HG02973 (cell line): ENCODE results near the gene DPT.
A peak's percentile ranks its signal among the peaks of the same experiment; 100 is the strongest.

Source experiments
- ATAC-seq: cut with Tn5 transposase; IDR thresholded peaks from one replicate; pipeline ENCODE4 v1.9.1; 2021; ENCODE audit warnings: moderate library complexity; ENCODE audit not compliant: unreplicated experiment

Gene DPT

DNA sequence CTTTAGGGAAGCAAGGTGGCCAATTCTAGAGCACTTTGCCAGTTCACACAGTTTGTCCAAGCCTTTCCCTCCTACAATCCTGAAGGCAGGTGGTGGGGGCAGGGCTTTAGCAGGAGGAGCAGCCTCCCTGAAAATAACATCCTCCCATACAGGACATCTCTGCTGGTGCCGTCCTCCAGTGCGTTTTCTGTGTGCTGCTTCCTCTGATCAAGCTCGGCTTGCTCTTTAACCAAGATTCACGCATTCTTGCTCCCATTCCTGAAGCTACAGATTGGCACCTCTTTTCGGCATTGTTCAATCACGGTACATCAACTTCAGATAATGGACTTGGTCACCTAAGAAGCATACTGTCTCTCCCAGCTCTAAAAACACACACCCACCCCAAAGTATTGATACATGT, 7.5 kb upstream of the DPT start:
- no peak for ATAC-seq

- no peak for ATAC-seq
Observed at GRCh38 chr1:168735974-168736373, 7.0 kb upstream of the DPT start.

GRCh38 chr1:168734946-168735345, 5.9 kb upstream of the DPT start:
- no peak for ATAC-seq

- no peak for ATAC-seq
Observed at GRCh38 chr1:168734271-168734670, 5.3 kb upstream of the DPT start.

DNA sequence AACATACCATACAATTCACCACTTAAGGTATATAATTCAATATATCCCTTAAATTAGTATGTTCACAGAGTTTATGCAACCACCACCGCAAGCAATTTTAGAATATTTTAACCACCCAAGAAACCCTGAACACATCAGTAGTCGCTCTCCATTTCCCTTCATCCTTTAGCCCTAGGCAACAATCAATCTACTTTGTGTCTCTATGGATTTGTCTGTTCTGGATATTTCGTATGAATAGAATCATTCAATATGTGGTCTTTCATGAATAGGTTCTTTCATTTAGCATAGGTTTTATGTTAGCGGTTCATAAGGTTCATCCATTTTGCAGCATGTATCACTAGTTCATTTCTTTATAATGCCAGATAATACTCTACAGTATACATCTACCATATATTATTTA, 4.2 kb upstream of the DPT start:
- no peak for ATAC-seq

DNA sequence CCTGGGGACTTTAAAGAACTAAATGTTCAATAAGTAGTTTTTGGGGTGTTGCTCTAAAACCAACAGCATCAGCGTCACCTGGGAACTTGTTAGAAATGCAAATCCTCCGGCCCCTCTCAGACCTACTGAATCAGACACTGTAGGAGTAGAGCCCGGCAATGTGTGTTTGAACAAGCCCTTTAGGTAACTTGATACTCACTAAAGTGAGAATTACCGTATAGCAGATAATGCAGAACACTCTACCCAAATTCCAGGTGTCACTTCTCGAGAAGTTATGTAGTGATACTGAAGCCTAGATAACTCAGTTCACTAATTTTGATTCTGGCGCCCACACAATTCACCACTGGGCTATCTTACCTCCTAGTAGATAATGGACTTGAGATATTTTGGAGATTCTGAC, 3.7 kb upstream of the DPT start:
- ATAC-seq, result no peak

GRCh38 chr1:168731244-168731953, 2.4 kb upstream of the DPT start:
- ATAC-seq, result no peak

GRCh38 chr1:168729405-168729802, 398 bp upstream of the DPT start:
- ATAC-seq, result no peak

DNA sequence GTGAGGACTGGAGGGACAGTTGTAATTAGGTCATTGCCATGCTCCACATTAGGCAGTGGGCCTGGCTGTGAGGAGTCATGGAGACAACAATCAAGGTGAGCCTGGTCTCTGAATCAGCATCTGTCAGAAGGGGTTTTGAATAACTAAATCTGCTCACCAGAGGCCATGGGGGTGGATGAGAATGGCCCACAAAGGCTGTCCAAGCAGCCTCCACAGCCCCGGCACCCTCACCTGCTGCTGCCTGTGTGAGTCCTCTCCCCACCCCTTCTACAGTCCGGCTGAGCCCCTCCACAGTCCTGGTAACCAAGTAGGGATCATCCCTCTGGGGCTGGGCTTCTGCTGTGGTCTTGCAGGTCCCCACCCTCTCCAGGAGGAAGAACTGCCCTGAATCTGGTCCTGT, 2.3 kb downstream of the DPT start:
- no peak for ATAC-seq

GRCh38 chr1:168726281-168726680, 2.7 kb downstream of the DPT start:
- no peak for ATAC-seq

DNA sequence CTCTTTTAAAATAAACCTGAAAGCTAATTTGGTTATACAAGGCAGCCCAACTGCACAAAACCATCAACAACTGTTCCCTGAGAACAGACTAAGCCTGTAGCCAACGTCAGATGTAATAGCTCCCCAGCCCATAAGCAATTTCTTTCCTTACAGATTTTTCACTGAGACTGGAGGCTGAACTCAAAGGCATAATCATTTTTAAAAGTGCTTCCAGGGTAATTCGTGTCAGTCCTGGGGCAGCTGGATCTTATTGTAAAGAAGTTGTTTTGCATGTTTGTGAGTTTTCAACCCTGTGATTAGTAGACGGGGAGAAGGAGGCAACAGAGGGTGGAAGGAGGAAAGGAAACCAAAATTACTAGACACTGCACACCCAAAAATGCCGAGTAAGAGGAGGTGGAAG, 3.2 kb downstream of the DPT start:
- no peak for ATAC-seq

DNA sequence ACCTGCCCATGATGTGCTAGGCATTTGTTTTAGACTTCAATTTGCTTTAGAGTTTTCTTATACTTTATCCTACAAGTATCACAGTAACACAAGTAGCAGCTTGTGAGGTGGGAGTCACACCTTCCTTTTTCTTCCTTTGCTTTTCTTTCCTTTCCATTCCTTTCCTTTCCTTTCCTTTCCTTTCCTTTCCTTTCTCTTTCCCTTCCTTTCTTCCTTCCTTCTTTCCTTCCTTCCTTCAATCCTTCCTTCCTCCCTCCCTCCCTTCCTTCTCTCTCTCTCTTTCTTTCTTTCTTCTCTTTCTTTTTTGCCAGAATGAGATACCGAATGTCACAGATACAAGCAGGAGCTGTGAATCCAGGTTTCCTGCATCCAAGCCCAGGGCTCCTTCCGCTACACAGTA, 3.9 kb downstream of the DPT start:
- no peak for ATAC-seq

- ATAC-seq, result no peak
Observed at GRCh38 chr1:168723000-168723399, 6.0 kb downstream of the DPT start.

GRCh38 chr1:168720839-168721238, 8.2 kb downstream of the DPT start:
- ATAC-seq, result no peak

DNA sequence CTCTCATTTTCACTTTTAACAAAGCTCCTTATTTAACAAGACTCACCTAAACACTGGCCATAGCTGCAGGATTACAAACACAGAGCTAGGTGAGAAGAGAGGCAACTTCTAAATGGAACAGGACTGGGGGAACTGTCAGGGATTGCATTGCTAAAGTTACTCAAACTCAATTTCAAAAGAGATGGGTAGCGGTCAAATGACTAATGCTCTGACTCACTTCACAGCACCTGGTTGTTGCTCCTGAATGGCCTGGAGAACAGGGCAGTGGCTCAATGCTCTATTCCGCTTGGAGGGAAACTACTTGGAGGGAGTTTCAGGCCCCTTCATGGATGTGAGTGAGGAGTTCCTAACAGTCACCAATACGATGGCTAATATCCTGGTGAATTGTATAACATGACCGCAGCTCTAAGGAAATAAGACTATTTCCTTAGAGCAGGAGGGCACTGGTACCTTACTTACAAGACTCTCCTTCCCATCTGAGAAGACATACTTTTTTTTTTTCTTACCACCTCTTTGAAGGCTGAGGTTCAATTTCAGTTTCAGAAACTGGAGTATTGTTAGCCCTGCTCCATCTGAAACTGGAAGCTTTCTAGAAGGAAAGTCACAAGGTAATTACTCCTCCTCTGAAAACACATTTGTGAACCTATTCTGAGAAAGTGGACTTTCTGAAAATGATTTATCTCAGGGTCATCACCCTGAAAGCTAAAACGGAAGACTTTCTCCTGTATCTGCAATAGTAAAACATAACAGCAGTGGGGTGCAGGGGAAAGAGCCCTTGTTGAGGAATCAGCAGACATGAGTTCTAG, 9.5 kb downstream of the DPT start:
- ATAC-seq, result peak; percentile 65

DNA sequence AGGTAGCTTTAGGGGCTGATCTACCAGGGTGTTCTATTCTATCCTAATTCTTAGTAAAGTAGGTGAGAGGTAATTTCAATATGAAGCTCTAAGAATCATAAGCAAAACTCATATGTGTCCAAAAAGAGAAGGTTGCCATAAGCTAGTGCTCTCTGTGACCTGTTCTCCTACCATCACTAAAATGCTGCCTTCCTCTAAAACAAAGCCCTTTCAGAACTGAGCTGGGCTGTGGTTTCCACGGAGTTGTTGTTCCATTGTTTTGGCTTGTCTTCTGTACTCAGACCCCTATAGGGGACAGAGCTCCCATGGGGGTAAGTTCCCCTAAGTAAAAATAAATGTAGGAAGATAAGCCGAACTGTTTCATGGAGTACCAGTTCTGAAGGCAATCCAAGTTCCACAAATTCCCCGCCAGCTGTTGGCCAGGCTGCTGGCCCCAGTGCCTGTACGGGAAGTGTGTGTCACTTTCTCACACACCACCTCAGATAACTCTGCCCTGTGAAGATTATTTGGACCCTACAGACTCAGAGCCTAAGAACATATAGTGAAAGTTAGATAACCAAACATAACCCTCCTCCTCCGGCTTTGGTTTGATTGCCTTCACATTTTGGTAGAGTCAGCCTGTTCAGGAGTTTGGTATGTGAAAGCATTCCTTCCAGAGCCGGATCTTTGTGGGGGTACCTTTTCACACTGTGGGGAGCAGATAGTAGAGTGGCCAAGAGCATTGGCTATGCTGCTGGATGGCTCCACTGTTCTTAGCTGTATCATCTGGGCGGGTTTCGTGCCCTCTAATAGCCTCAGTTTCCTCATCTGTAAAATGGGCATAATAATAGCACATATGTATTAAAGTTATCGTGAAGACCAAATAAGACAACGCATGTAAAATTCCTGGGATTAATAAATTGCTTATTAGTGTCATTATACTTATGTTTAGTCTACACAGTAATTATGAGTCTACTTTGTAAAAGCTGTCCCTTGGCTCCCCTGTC, 10.8 kb downstream of the DPT start:
- ATAC-seq, result no peak

- no peak for ATAC-seq
Observed at GRCh38 chr1:168714012-168714411, 15.0 kb downstream of the DPT start.

DNA sequence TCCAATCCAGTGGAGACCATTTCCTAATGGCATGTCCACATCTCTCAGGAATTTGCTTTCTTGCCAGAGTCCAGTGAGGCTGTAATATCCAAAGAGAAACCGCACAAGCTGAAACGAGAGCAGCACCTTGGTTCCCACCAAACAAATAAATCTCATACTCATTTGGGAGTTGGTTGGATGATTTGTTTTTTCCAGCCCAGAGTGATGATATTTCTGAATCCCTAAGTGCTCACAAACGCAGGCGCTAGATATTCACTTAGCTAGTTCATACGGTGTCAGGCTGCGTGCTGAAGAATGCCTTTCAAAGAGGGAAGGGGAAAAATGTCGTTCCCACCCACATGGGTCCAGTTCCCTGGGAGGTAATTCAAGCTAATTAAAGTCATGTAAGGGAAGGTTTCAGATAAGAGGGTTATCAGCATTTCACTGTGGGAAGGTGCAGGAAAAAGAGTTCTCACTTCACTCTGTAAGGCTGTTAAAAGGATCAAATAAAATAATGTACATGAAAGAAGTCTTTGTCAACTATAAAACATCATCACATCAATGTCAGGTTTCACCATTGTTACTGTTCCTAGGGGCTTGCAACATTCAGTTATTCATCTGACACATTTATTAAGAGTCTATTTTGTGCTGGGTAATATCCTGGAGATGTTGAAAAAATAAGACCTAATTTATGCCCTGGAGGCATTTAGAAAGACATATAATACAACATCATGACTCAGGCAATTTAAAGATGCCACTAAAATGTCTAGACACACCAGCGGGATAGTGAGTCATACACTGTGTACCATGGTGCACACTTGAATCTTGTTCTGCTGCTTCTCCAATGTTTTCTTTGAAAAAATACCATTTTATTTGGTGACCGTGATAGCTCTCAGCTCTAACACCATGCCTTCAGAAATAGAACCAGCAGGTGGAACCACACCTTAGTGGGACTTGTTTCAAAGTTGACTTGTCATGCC, 19.3 kb downstream of the DPT start:
- ATAC-seq, result no peak

DNA sequence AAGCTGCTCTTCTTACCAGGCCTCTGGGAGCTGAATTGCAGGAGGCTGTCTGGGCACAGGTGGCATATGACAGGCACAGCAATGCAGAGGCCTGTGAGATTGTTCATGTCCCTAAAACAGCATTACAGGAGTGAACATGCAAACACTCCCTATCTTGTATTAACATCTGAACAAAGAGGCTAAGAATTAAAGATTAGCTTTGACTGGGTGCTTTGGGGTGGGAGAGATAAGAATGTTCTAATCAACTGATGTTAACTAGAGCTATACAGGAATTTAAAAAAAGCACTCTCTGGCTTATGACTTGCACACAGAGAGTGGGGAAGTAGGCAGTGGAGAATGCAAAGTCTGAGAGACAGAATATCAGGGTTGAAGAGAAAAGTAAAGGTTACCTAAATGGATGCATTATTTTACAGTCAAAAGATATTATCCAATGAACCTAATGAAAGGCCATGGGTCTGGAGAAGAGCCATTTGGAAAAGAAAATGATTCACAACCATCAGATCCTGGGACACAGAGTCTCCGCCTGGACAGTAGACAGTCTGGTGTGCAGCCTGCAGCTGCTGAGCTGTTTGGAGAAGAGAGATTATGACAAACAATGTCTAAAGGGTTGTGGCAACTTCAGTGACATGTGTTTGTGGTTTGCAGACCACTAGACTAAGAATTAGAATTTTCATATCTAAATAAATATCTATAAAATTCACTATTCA, 20.2 kb downstream of the DPT start:
- no peak for ATAC-seq
